Prostate gland (tissue), 2 donors: Measurements from ENCODE around the gene DROSHA. TPM values are rescaled to one million over a fixed set of nuclear protein-coding genes. Genes with fewer than 3 reads are reported as not detected.

ENCODE experiments used
- DNase-seq: peaks from one replicate; pipeline ENCODE4 v3.0.0-alpha.2; 2019; ENCODE audit warnings: low spot score
- H3K27ac ChIP-seq, 2 donors: fragments of 200-600 bp; sonication (generic); 2 replicates each; pipeline ENCODE4 v1.5.1; 2017 to 2019
- H3K27me3 ChIP-seq: fragments of 200-600 bp; sonication (generic); replicated peaks from 2 replicates; pipeline ENCODE4 v1.5.1; 2019; ENCODE audit not compliant: insufficient read depth
- H3K36me3 ChIP-seq, 2 donors: fragments of 200-600 bp; sonication (generic); 1 replicate in 1 of 2; 2 replicates in 1 of 2; pipeline versions ENCODE4 v1.5.1 to v1.8.1; 2017 to 2019
- H3K4me1 ChIP-seq: fragments of 200-600 bp; sonication (generic); replicated peaks from 2 replicates; pipeline ENCODE4 v1.5.1; 2019
- H3K4me3 ChIP-seq, 2 donors: fragments of 200-600 bp; sonication (generic); 2 replicates each; pipeline ENCODE4 v1.5.1; 2017 to 2019
- H3K9me3 ChIP-seq: fragments of 200-600 bp; sonication (generic); 2 replicates; pipeline ENCODE4 v1.5.1; 2017
- CTCF ChIP-seq, 4 experiments: fragments of 200-600 bp in 2 of 4; fragments of 450-650 bp in 2 of 4; sonication (generic) in 2 of 4; IDR thresholded peaks; 1 replicate in 3 of 4; 2 replicates in 1 of 4; pipeline ENCODE4 v1.5.1; 2016 to 2019; ENCODE audit warnings: antibody characterized with exemption in 4 of 4, mild to moderate bottlenecking in 2 of 4, moderate library complexity in 2 of 4
- POLR2A ChIP-seq: fragments of 450-650 bp; IDR thresholded peaks from one replicate; pipeline ENCODE4 v1.6.1; 2016; ENCODE audit warnings: antibody characterized with exemption, mild to moderate bottlenecking
- POLR2AphosphoS5 ChIP-seq: sonication (generic); formaldehyde crosslinking; IDR thresholded peaks from one replicate; pipeline ENCODE4 v1.6.1; 2017; ENCODE audit warnings: antibody characterized with exemption
- WGBS: methylation state at CpG from one replicate; pipeline ENCODE4 v1.1.5; 2018; 5-methylcytosine and 5-hydroxymethylcytosine counted together
- intact Hi-C: fragments of 100-400 bp; cut with DNase I; formaldehyde crosslinking; loops from one replicate; pipeline ENCODE4 v1.14.2; 2022
- total RNA-seq, 2 donors: library from RNA; depleted of rRNA; stranded (reverse); fragments of >200 nt; gene quantifications; one replicate each; pipeline ENCODE4 v1.1.0, GENCODE V29; 2016

Gene DROSHA
- total RNA-seq, 2 donors from 2014 or later = 27.6 to 45.7 TPM

- H3K36me3 ChIP-seq = no peaks in the 10 kb centered on the region
- DNase-seq = no peak
- H3K9me3 ChIP-seq = no peaks in the 10 kb centered on the region
- no peak overlapping the region for H3K27ac ChIP-seq
- intact Hi-C loops = no loop called here
- TF ChIP-seq CTCF (IDR thresholded peaks at IDR 0.05) (no peak), POLR2A (no peak), POLR2AphosphoS5 (no peak)
- no peaks in the 10 kb centered on the region for H3K4me1 ChIP-seq
- H3K4me3 ChIP-seq = no peak overlapping the region
- WGBS = 96% methylated on average over 5 of the region's 5 CpGs
- no peaks in the 10 kb centered on the region for H3K27me3 ChIP-seq
Observed at GRCh38 chr5:31477971-31478370, 53.9 kb downstream of the DROSHA start.

DNA sequence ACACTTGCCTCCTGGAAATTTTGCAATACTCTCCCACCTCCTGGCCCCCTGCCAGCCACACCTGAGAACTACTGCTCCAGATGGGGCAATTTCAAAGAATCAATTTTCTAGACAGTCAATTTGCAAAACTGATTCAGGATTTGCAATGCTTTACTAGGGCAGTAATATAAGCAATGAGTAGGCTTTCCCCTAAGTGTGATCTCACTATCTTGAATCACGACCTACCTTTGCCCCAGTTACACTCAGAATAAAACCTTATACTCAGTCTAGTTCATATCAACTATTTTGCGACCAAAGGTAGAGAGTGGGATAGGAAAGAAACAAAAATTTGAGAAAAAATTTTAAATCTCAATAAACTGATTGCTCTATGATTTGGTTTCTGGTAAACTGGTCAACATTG lies 54.4 kb downstream of the DROSHA start:
- no peak for TF ChIP-seq CTCF (IDR thresholded peaks at IDR 0.05)
- no peak for TF ChIP-seq POLR2AphosphoS5
- no peak for TF ChIP-seq POLR2A
- no peaks in the 10 kb centered on the region for H3K9me3 ChIP-seq
- H3K27me3 ChIP-seq = no peaks in the 10 kb centered on the region
- 97% methylated on average over 2 of the region's 2 CpGs for WGBS
- no peak overlapping the region for H3K4me3 ChIP-seq
- H3K36me3 ChIP-seq = no peaks in the 10 kb centered on the region
- H3K4me1 ChIP-seq = no peaks in the 10 kb centered on the region
- intact Hi-C loops = no loop called here
- no peak overlapping the region for H3K27ac ChIP-seq
- no peak for DNase-seq

DNA sequence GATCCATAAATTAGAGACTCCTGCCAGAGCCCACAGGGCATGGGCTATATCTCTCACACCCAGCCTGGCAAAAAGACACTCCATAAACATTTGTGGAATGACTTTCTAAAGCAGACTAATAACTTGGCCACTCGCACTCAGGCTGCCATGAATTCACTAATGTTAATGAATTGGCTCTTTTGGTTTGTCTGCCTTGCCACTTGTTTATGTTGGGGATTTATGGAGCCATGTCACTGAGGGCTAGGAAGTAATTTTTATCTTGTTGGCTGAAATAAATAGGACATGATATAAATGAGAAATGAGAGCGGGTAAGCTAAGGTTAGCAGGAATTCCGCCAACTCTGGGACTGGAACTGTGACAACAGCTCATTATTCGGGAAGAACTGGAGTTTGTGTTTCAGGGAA lies 55.2 kb downstream of the DROSHA start:
- Histone ChIP-seq H3K36me3 (no peaks in the 10 kb centered on the region), H3K27ac (no peak overlapping the region), H3K4me1 (no peaks in the 10 kb centered on the region), H3K4me3 (no peak overlapping the region), H3K27me3 (no peaks in the 10 kb centered on the region), H3K9me3 (no peaks in the 10 kb centered on the region)
- intact Hi-C loops = no loop called here
- no peak for TF ChIP-seq CTCF (IDR thresholded peaks at IDR 0.05)
- no peak for TF ChIP-seq POLR2A
- TF ChIP-seq POLR2AphosphoS5 = no peak
- 54% methylated on average over 4 of the region's 4 CpGs for WGBS
- no peak for DNase-seq

GRCh38 chr5:31471916-31472315 lies 60.0 kb downstream of the DROSHA start:
- Histone ChIP-seq H3K4me1 (no peaks in the 10 kb centered on the region), H3K9me3 (no peaks in the 10 kb centered on the region), H3K27me3 (no peaks in the 10 kb centered on the region), H3K36me3 (no peaks in the 10 kb centered on the region), H3K4me3 (no peak overlapping the region), H3K27ac (no peak overlapping the region)
- DNase-seq = no peak
- intact Hi-C loops = no loop called here
- 84% methylated on average over 1 of the region's 1 CpG for WGBS
- TF ChIP-seq POLR2AphosphoS5 = no peak
- TF ChIP-seq POLR2A = no peak
- no peak for TF ChIP-seq CTCF (IDR thresholded peaks at IDR 0.05)

DNA sequence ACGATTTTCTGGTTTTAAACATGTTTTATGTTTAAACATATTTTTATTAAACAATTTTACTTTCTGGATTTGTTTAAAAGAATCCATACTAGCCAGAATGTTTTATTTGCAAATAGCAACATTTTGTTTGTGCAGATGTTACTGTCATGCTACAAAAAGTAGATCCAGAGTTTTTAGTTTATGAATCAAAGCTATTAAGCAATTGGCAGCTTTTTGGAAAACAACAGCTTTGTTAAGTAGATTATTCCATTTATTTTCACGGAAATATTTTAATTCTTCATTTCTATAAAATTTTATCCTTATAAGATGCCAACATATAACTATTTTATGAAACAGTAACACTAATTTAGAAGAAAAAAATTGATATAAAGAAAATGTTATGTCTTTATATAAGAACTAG lies 60.9 kb downstream of the DROSHA start:
- TF ChIP-seq CTCF (IDR thresholded peaks at IDR 0.05) = no peak
- TF ChIP-seq POLR2AphosphoS5 = no peak
- no peak for TF ChIP-seq POLR2A
- H3K4me3 ChIP-seq = no peak overlapping the region
- intact Hi-C loops = no loop called here
- H3K27me3 ChIP-seq = no peaks in the 10 kb centered on the region
- H3K36me3 ChIP-seq = no peaks in the 10 kb centered on the region
- no peaks in the 10 kb centered on the region for H3K4me1 ChIP-seq
- H3K27ac ChIP-seq = no peak overlapping the region
- WGBS = 84% methylated on average over 2 of the region's 2 CpGs
- H3K9me3 ChIP-seq = no peaks in the 10 kb centered on the region
- no peak for DNase-seq
